ENCODE results near the gene AGAP1.

DNA sequence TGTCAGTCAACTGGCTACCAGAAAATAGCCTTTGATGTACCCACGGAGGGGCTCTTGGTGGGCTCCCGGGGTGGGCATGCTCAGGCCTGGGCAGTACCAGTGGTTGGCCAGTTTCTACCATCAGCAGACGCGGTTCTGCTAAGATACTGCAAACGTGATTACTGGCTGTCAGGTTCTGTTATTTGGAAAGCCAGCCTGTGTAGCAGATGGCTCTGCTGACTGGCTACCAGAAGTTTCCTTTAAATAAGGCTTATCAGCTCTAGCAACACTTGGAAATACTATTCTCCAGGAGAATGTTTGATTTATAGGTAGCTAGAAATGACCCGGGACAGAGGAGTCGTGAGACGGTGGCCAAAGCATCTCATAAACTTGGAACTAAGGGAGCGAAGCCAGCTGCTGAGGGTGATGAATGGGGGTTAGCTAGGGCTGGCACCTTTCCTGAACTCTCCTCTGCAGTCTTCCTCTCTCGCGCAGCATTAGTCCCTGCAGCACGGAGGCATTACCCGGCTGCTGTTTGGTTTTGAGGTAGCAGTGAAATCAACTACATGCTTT lies 171.9 kb downstream of the AGAP1 start:
- no peak for TF ChIP-seq CTCF (IDR thresholded peaks at IDR 0.05)
- TF ChIP-seq POLR2A (IDR thresholded peaks at IDR 0.05) = no peak

Measured in heart left ventricle (tissue), 13 donors.